Measurements from ENCODE around the gene SLC6A18. TPM values are rescaled to one million over a fixed set of nuclear protein-coding genes. Genes with fewer than 3 reads are reported as not detected.

The SLC6A18 gene
- total and polyA plus RNA-seq, 7 donors = not detected

DNA sequence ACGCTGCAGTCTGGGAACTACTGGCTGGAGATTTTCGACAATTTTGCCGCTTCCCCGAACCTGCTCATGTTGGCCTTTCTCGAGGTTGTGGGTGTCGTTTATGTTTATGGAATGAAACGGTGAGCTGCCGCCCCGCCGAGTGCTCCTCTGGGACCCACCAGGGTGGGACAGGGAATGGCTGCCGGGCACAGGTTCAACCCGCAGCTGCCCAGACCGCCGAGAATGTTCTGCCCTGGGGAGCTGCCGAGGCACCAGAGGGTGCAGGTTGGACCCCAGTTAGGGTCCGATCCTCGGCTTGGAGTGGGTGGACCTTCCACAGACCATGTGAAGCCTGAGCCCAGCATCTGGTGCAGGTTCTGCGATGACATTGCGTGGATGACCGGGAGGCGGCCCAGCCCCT, 19.1 kb downstream of the SLC6A18 start:
- peaks cover 0 to 57% (median 12%) of the 10 kb centered on the region in 3 donors for H3K27me3 ChIP-seq (ENCODE audit: insufficient read depth in 3 of 3, low read length in 2 of 3)
- intact Hi-C loops (cut with DNase I) = no loop called here

DNA sequence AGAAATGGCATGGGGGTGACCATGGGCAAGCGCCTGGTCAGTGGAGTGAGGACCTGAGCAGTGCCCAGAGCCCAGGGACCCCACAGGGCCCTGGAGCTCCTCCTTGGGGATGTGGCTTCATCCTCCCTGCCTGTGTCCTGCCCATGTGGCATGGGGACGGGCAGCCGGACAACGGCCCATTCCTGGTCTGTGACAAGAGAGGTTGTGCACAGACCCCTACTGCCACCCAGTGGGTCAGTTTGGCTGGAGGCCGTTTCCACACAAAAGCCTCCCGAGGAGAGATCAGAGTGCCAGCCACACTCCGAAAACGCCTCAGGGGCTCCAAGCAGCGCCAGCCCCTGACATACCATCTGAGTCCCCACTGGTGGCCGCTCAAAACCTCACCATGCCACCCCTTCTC, 19.8 kb downstream of the SLC6A18 start:
- DNase-seq (no peak), ATAC-seq (no peak)
- intact Hi-C loops (cut with DNase I) = no loop called here
- Histone ChIP-seq H3K4me1 (no peaks in the 10 kb centered on the region), H3K27ac (no peak overlapping the region), H3K9me3 (no peaks in the 10 kb centered on the region), H3K27me3 (ENCODE audit: insufficient read depth in 3 of 3, low read length in 2 of 3) (peaks cover 0 to 64% (median 12%) of the 10 kb centered on the region in 3 donors), H3K36me3 (ENCODE audit: insufficient read depth in 1 of 2, low read depth in 1 of 2) (no peaks in the 10 kb centered on the region), H3K4me3 (no peak overlapping the region)
- 42 to 45% (median 43%) methylated on average over 10 of the region's 10 CpGs for WGBS, 3 donors
- TF ChIP-seq, protein P1, sequence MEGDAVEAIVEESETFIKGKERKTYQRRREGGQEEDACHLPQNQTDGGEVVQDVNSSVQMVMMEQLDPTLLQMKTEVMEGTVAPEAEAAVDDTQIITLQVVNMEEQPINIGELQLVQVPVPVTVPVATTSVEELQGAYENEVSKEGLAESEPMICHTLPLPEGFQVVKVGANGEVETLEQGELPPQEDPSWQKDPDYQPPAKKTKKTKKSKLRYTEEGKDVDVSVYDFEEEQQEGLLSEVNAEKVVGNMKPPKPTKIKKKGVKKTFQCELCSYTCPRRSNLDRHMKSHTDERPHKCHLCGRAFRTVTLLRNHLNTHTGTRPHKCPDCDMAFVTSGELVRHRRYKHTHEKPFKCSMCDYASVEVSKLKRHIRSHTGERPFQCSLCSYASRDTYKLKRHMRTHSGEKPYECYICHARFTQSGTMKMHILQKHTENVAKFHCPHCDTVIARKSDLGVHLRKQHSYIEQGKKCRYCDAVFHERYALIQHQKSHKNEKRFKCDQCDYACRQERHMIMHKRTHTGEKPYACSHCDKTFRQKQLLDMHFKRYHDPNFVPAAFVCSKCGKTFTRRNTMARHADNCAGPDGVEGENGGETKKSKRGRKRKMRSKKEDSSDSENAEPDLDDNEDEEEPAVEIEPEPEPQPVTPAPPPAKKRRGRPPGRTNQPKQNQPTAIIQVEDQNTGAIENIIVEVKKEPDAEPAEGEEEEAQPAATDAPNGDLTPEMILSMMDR (IDR thresholded peaks at IDR 0.05) = no peak

More for the DNA sequence above, 19.1 kb downstream of the SLC6A18 start:
- TF ChIP-seq, protein P1 (IDR thresholded peaks at IDR 0.05) = no peak
- ATAC-seq (no peak), DNase-seq (no peak)
- Histone ChIP-seq H3K27ac (no peak overlapping the region), H3K4me3 (no peak overlapping the region), H3K4me1 (no peaks in the 10 kb centered on the region), H3K9me3 (no peaks in the 10 kb centered on the region), H3K36me3 (ENCODE audit: insufficient read depth in 1 of 2, low read depth in 1 of 2) (no peaks in the 10 kb centered on the region)
- WGBS, 3 donors = 58 to 64% (median 59%) methylated on average over 21 of the region's 21 CpGs

DNA sequence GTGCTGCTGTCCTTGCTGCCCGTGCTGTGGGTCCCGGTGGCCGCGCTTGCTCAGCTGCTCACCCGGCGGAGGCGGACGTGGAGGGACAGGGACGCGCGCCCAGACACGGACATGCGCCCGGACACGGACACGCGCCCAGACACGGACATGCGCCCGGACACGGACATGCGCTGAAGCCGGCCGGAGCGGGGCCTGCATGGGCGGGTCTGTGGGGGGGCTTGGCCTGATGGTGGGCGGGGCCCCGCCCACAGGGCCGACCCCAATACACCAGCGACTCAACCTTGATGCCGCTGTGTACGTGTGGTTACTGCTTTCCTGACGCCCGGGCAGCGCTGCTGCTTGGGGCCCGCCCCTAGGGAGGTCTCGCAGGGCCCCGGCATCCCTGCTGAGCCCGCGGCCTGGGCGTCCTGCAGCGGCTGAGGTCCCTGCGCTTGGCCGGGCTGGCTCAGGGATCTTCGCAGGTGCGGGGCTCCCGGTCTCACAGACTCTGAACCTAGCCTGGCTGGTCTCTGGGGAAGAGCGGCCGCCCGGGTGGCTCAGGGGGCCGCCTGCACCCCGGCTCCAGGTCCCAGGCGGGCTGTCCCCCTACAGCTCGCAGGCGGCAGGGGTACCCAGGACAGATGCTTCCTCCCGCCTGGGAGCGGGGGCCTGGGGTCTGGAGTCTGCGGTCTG, 20.9 kb downstream of the SLC6A18 start:
- ATAC-seq (no peak), DNase-seq (no peak)
- no peak overlapping the region for H3K27ac ChIP-seq
- H3K36me3 ChIP-seq (ENCODE audit: insufficient read depth in 1 of 2, low read depth in 1 of 2) = no peaks in the 10 kb centered on the region
- H3K4me3 ChIP-seq = no peak overlapping the region
- no peaks in the 10 kb centered on the region for H3K4me1 ChIP-seq
- intact Hi-C loops (cut with DNase I) = no loop called here
- no peaks in the 10 kb centered on the region for H3K9me3 ChIP-seq
- TF ChIP-seq, protein P1 (IDR thresholded peaks at IDR 0.05) = no peak
- H3K27me3 ChIP-seq (ENCODE audit: insufficient read depth in 3 of 3, low read length in 2 of 3) = peaks cover 0 to 70% (median 12%) of the 10 kb centered on the region in 3 donors
- WGBS, 3 donors = 21 to 44% (median 43%) methylated on average over 47 to 58 of the region's 58 CpGs

DNA sequence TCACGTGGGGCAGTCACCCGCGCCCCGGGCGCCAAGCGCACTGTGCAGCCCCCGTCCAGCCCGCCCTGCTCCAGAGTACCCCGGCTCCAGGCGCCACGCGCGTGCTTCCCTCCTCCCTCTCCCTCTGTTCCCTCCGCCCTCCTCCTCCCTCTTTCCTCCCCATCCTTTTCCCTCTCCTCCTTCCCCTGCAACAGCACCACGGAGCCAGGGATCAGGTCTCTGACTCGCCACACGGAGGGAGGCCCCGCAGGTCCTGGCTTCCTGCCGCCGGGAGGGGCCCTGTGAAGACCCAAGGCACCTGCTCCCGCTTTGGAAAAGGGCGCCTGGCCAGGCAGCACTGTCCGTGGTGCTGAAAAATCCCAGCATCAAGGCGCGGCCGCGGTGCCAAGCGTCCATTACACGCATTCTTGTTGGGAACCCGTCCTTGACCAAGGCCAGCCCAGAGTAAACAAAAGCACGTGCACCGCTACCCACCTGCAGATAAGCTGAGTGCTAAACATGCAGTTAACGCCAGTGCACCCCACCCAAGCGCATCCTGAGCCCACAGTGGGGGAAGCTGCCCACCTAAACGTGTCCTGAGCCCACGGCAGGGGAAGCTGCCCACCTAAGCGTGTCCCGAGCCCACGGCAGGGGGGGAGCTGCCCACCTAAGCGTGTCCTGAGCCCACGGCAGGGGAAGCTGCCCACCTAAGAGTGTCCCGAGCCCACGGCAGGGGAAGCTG, 21.7 kb downstream of the SLC6A18 start:
- no peaks in the 10 kb centered on the region for H3K36me3 ChIP-seq (ENCODE audit: insufficient read depth in 1 of 2, low read depth in 1 of 2)
- TF ChIP-seq, protein P1 (IDR thresholded peaks at IDR 0.05) = no peak
- intact Hi-C loops (cut with DNase I) = no loop called here
- no peaks in the 10 kb centered on the region for H3K4me1 ChIP-seq
- peaks cover 0 to 78% (median 13%) of the 10 kb centered on the region in 3 donors for H3K27me3 ChIP-seq (ENCODE audit: insufficient read depth in 3 of 3, low read length in 2 of 3)
- 17 to 19% (median 18%) methylated on average over 41 to 43 of the region's 43 CpGs for WGBS, 3 donors
- ATAC-seq (no peak), DNase-seq (peak in 1 of 2 donors; percentile 24)
- no peak overlapping the region for H3K4me3 ChIP-seq
- no peak overlapping the region for H3K27ac ChIP-seq
- no peaks in the 10 kb centered on the region for H3K9me3 ChIP-seq
